ENCODE results near the gene CCDC171. TPM values are rescaled to one million over a fixed set of nuclear protein-coding genes. Genes with fewer than 3 reads are reported as not detected.

The CCDC171 gene
- polyA plus RNA-seq, 2 donors: 0.55 to 1.2 TPM

- no peak overlapping the region for H3K4me3 ChIP-seq (ENCODE audit: low read depth in 1 of 2, low read length in 2 of 2)
- WGBS, 2 donors: 5 to 8% methylated on average over 2 of the region's 2 CpGs
- no peak overlapping the region for H3K27ac ChIP-seq (ENCODE audit: low read depth in 2 of 2, low read length in 1 of 2)
- no peaks in the 10 kb centered on the region for H3K36me3 ChIP-seq (ENCODE audit: control insufficient read depth in 2 of 2, insufficient read depth in 2 of 2, low read length in 1 of 2)
- H3K27me3 ChIP-seq (ENCODE audit: control insufficient read depth in 1 of 2, insufficient read depth in 2 of 2, low read length in 2 of 2): no peaks in the 10 kb centered on the region
- no peaks in the 10 kb centered on the region for H3K4me1 ChIP-seq (ENCODE audit: control insufficient read depth in 2 of 2, insufficient read depth in 2 of 2, low read length in 1 of 2)
- H3K9me3 ChIP-seq (ENCODE audit: control insufficient read depth in 2 of 2, insufficient read depth in 1 of 2, low read depth in 1 of 2, low read length in 1 of 2): no peaks in the 10 kb centered on the region
Measured at GRCh38 chr9:15873573-15874177, 320.8 kb downstream of the CCDC171 start.

- Histone ChIP-seq H3K36me3 (ENCODE audit: control insufficient read depth in 2 of 2, insufficient read depth in 2 of 2, low read length in 1 of 2) (no peaks in the 10 kb centered on the region), H3K9me3 (ENCODE audit: control insufficient read depth in 2 of 2, insufficient read depth in 1 of 2, low read depth in 1 of 2, low read length in 1 of 2) (no peaks in the 10 kb centered on the region), H3K27ac (ENCODE audit: low read depth in 2 of 2, low read length in 1 of 2) (no peak overlapping the region), H3K27me3 (ENCODE audit: control insufficient read depth in 1 of 2, insufficient read depth in 2 of 2, low read length in 2 of 2) (no peaks in the 10 kb centered on the region), H3K4me1 (ENCODE audit: control insufficient read depth in 2 of 2, insufficient read depth in 2 of 2, low read length in 1 of 2) (no peaks in the 10 kb centered on the region), H3K4me3 (ENCODE audit: low read depth in 1 of 2, low read length in 2 of 2) (no peak overlapping the region)
- 77 to 82% methylated on average over 4 of the region's 4 CpGs for WGBS, 2 donors
Measured at GRCh38 chr9:15882328-15882727, 329.5 kb downstream of the CCDC171 start.

GRCh38 chr9:15882883-15883282 lies 330.0 kb downstream of the CCDC171 start:
- Histone ChIP-seq H3K4me3 (ENCODE audit: low read depth in 1 of 2, low read length in 2 of 2) (no peak overlapping the region), H3K27me3 (ENCODE audit: control insufficient read depth in 1 of 2, insufficient read depth in 2 of 2, low read length in 2 of 2) (no peaks in the 10 kb centered on the region), H3K27ac (ENCODE audit: low read depth in 2 of 2, low read length in 1 of 2) (no peak overlapping the region), H3K36me3 (ENCODE audit: control insufficient read depth in 2 of 2, insufficient read depth in 2 of 2, low read length in 1 of 2) (no peaks in the 10 kb centered on the region), H3K9me3 (ENCODE audit: control insufficient read depth in 2 of 2, insufficient read depth in 1 of 2, low read depth in 1 of 2, low read length in 1 of 2) (no peaks in the 10 kb centered on the region), H3K4me1 (ENCODE audit: control insufficient read depth in 2 of 2, insufficient read depth in 2 of 2, low read length in 1 of 2) (no peaks in the 10 kb centered on the region)
- WGBS, 2 donors: 88 to 93% methylated on average over 3 of the region's 3 CpGs

GRCh38 chr9:15885464-15885863 lies 332.6 kb downstream of the CCDC171 start:
- no peaks in the 10 kb centered on the region for H3K9me3 ChIP-seq (ENCODE audit: control insufficient read depth in 2 of 2, insufficient read depth in 1 of 2, low read depth in 1 of 2, low read length in 1 of 2)
- H3K4me1 ChIP-seq (ENCODE audit: control insufficient read depth in 2 of 2, insufficient read depth in 2 of 2, low read length in 1 of 2): no peaks in the 10 kb centered on the region
- no peak overlapping the region for H3K27ac ChIP-seq (ENCODE audit: low read depth in 2 of 2, low read length in 1 of 2)
- no peaks in the 10 kb centered on the region for H3K27me3 ChIP-seq (ENCODE audit: control insufficient read depth in 1 of 2, insufficient read depth in 2 of 2, low read length in 2 of 2)
- WGBS, 2 donors: 83 to 89% methylated on average over 2 of the region's 2 CpGs
- no peak overlapping the region for H3K4me3 ChIP-seq (ENCODE audit: low read depth in 1 of 2, low read length in 2 of 2)
- H3K36me3 ChIP-seq (ENCODE audit: control insufficient read depth in 2 of 2, insufficient read depth in 2 of 2, low read length in 1 of 2): no peaks in the 10 kb centered on the region

- Histone ChIP-seq H3K9me3 (ENCODE audit: control insufficient read depth in 2 of 2, insufficient read depth in 1 of 2, low read depth in 1 of 2, low read length in 1 of 2) (no peaks in the 10 kb centered on the region), H3K4me3 (ENCODE audit: low read depth in 1 of 2, low read length in 2 of 2) (no peak overlapping the region), H3K27me3 (ENCODE audit: control insufficient read depth in 1 of 2, insufficient read depth in 2 of 2, low read length in 2 of 2) (no peaks in the 10 kb centered on the region), H3K36me3 (ENCODE audit: control insufficient read depth in 2 of 2, insufficient read depth in 2 of 2, low read length in 1 of 2) (no peaks in the 10 kb centered on the region), H3K27ac (ENCODE audit: low read depth in 2 of 2, low read length in 1 of 2) (no peak overlapping the region), H3K4me1 (ENCODE audit: control insufficient read depth in 2 of 2, insufficient read depth in 2 of 2, low read length in 1 of 2) (no peaks in the 10 kb centered on the region)
- WGBS, 2 donors: 88 to 95% methylated on average over 1 of the region's 1 CpG
Measured at GRCh38 chr9:15889555-15889954, 336.7 kb downstream of the CCDC171 start.

GRCh38 chr9:15901572-15901971 lies 348.7 kb downstream of the CCDC171 start:
- H3K4me1 ChIP-seq (ENCODE audit: control insufficient read depth in 2 of 2, insufficient read depth in 2 of 2, low read length in 1 of 2): no peaks in the 10 kb centered on the region
- H3K36me3 ChIP-seq (ENCODE audit: control insufficient read depth in 2 of 2, insufficient read depth in 2 of 2, low read length in 1 of 2): no peaks in the 10 kb centered on the region
- 79 to 85% methylated on average over 1 of the region's 1 CpG for WGBS, 2 donors
- H3K4me3 ChIP-seq (ENCODE audit: low read depth in 1 of 2, low read length in 2 of 2): no peak overlapping the region
- H3K27me3 ChIP-seq (ENCODE audit: control insufficient read depth in 1 of 2, insufficient read depth in 2 of 2, low read length in 2 of 2): no peaks in the 10 kb centered on the region
- no peaks in the 10 kb centered on the region for H3K9me3 ChIP-seq (ENCODE audit: control insufficient read depth in 2 of 2, insufficient read depth in 1 of 2, low read depth in 1 of 2, low read length in 1 of 2)
- no peak overlapping the region for H3K27ac ChIP-seq (ENCODE audit: low read depth in 2 of 2, low read length in 1 of 2)

GRCh38 chr9:15909297-15909696 lies 356.5 kb downstream of the CCDC171 start:
- H3K4me3 ChIP-seq (ENCODE audit: low read depth in 1 of 2, low read length in 2 of 2): no peak overlapping the region
- H3K4me1 ChIP-seq (ENCODE audit: control insufficient read depth in 2 of 2, insufficient read depth in 2 of 2, low read length in 1 of 2): no peaks in the 10 kb centered on the region
- peaks cover 0 to 2% of the 10 kb centered on the region in 2 donors for H3K9me3 ChIP-seq (ENCODE audit: control insufficient read depth in 2 of 2, insufficient read depth in 1 of 2, low read depth in 1 of 2, low read length in 1 of 2)
- no peaks in the 10 kb centered on the region for H3K27me3 ChIP-seq (ENCODE audit: control insufficient read depth in 1 of 2, insufficient read depth in 2 of 2, low read length in 2 of 2)
- H3K27ac ChIP-seq (ENCODE audit: low read depth in 2 of 2, low read length in 1 of 2): no peak overlapping the region
- no peaks in the 10 kb centered on the region for H3K36me3 ChIP-seq (ENCODE audit: control insufficient read depth in 2 of 2, insufficient read depth in 2 of 2, low read length in 1 of 2)
- 85 to 92% methylated on average over 6 of the region's 6 CpGs for WGBS, 2 donors

GRCh38 chr9:15915711-15916110 lies 362.9 kb downstream of the CCDC171 start:
- Histone ChIP-seq H3K36me3 (ENCODE audit: control insufficient read depth in 2 of 2, insufficient read depth in 2 of 2, low read length in 1 of 2) (no peaks in the 10 kb centered on the region), H3K9me3 (ENCODE audit: control insufficient read depth in 2 of 2, insufficient read depth in 1 of 2, low read depth in 1 of 2, low read length in 1 of 2) (peaks cover 3 to 6% of the 10 kb centered on the region in 2 donors), H3K27me3 (ENCODE audit: control insufficient read depth in 1 of 2, insufficient read depth in 2 of 2, low read length in 2 of 2) (no peaks in the 10 kb centered on the region), H3K4me3 (ENCODE audit: low read depth in 1 of 2, low read length in 2 of 2) (no peak overlapping the region), H3K4me1 (ENCODE audit: control insufficient read depth in 2 of 2, insufficient read depth in 2 of 2, low read length in 1 of 2) (no peaks in the 10 kb centered on the region), H3K27ac (ENCODE audit: low read depth in 2 of 2, low read length in 1 of 2) (no peak overlapping the region)

GRCh38 chr9:15927161-15927560 lies 374.3 kb downstream of the CCDC171 start:
- no peak overlapping the region for H3K27ac ChIP-seq (ENCODE audit: low read depth in 2 of 2, low read length in 1 of 2)
- H3K36me3 ChIP-seq (ENCODE audit: control insufficient read depth in 2 of 2, insufficient read depth in 2 of 2, low read length in 1 of 2): no peaks in the 10 kb centered on the region
- H3K4me1 ChIP-seq (ENCODE audit: control insufficient read depth in 2 of 2, insufficient read depth in 2 of 2, low read length in 1 of 2): no peaks in the 10 kb centered on the region
- no peaks in the 10 kb centered on the region for H3K27me3 ChIP-seq (ENCODE audit: control insufficient read depth in 1 of 2, insufficient read depth in 2 of 2, low read length in 2 of 2)
- no peaks in the 10 kb centered on the region for H3K9me3 ChIP-seq (ENCODE audit: control insufficient read depth in 2 of 2, insufficient read depth in 1 of 2, low read depth in 1 of 2, low read length in 1 of 2)
- WGBS, 2 donors: 75 to 80% methylated on average over 2 of the region's 2 CpGs
- H3K4me3 ChIP-seq (ENCODE audit: low read depth in 1 of 2, low read length in 2 of 2): no peak overlapping the region

- peaks cover 0 to 2% of the 10 kb centered on the region in 2 donors for H3K4me1 ChIP-seq (ENCODE audit: control insufficient read depth in 2 of 2, insufficient read depth in 2 of 2, low read length in 1 of 2)
- H3K36me3 ChIP-seq (ENCODE audit: control insufficient read depth in 2 of 2, insufficient read depth in 2 of 2, low read length in 1 of 2): no peaks in the 10 kb centered on the region
- 70 to 80% methylated on average over 2 of the region's 2 CpGs for WGBS, 2 donors
- no peak overlapping the region for H3K27ac ChIP-seq (ENCODE audit: low read depth in 2 of 2, low read length in 1 of 2)
- H3K4me3 ChIP-seq (ENCODE audit: low read depth in 1 of 2, low read length in 2 of 2): no peak overlapping the region
- no peaks in the 10 kb centered on the region for H3K27me3 ChIP-seq (ENCODE audit: control insufficient read depth in 1 of 2, insufficient read depth in 2 of 2, low read length in 2 of 2)
- no peaks in the 10 kb centered on the region for H3K9me3 ChIP-seq (ENCODE audit: control insufficient read depth in 2 of 2, insufficient read depth in 1 of 2, low read depth in 1 of 2, low read length in 1 of 2)
Measured at GRCh38 chr9:15935661-15936305, 382.9 kb downstream of the CCDC171 start.
